DOHH2 (cell line): ENCODE data around the gene SLC16A4.

Experiments
- H3F3A ChIP-seq: fragments of 200-600 bp; sonication (generic), shearing (Covaris generic); 2 replicates; pipeline ENCODE4 v1.6.0; 2016; ENCODE audit warnings: antibody characterized with exemption, mild to moderate bottlenecking; ENCODE audit not compliant: control insufficient read depth, insufficient read depth
- H3K27ac ChIP-seq: fragments of 200-600 bp; sonication (generic); 2 replicates; pipeline ENCODE4 v1.5.1; 2014; ENCODE audit warnings: low read depth, mild to moderate bottlenecking, low read length, moderate library complexity
- H3K27me3 ChIP-seq: fragments of 200-600 bp; sonication (generic); 2 replicates; pipeline ENCODE4 v1.6.1; 2014; ENCODE audit warnings: mild to moderate bottlenecking, low read length, mixed read lengths; ENCODE audit not compliant: control insufficient read depth
- H3K36me3 ChIP-seq: fragments of 200-600 bp; sonication (generic); 2 replicates; pipeline ENCODE4 v1.6.1; 2014; ENCODE audit warnings: mild to moderate bottlenecking, low read length, moderate library complexity, mixed read lengths; ENCODE audit not compliant: control insufficient read depth
- H3K4me1 ChIP-seq: fragments of 200-600 bp; sonication (generic); 2 replicates; pipeline ENCODE4 v1.6.1; 2014; ENCODE audit warnings: mild to moderate bottlenecking, low read length, mixed read lengths; ENCODE audit not compliant: control insufficient read depth
- H3K4me2 ChIP-seq: fragments of 200-600 bp; sonication (generic); 2 replicates; pipeline ENCODE4 v1.6.0; 2014; ENCODE audit warnings: mild to moderate bottlenecking, low read length, moderate library complexity
- H3K4me3 ChIP-seq: fragments of 200-600 bp; sonication (generic); 2 replicates; pipeline ENCODE4 v1.5.1; 2014; ENCODE audit warnings: mild to moderate bottlenecking, low read length, mixed read lengths
- H3K79me2 ChIP-seq: fragments of 200-600 bp; sonication (generic); 2 replicates; pipeline ENCODE4 v1.6.1; 2014; ENCODE audit warnings: mild to moderate bottlenecking, low read length, mixed read lengths; ENCODE audit not compliant: control insufficient read depth
- H3K9me2 ChIP-seq: fragments of 200-600 bp; sonication (generic); replicated peaks from 2 replicates; pipeline ENCODE4 v1.6.1; 2014; ENCODE audit warnings: mild to moderate bottlenecking, low read length, mixed read lengths; ENCODE audit not compliant: control insufficient read depth
- H3K9me3 ChIP-seq: fragments of 200-600 bp; sonication (generic); 2 replicates; pipeline ENCODE4 v1.6.1; 2014; ENCODE audit warnings: antibody characterized with exemption, low read length, mixed read lengths; ENCODE audit not compliant: control insufficient read depth, insufficient read depth
- H4K20me1 ChIP-seq: fragments of 200-600 bp; sonication (generic); 2 replicates; pipeline ENCODE4 v1.6.0; 2014; ENCODE audit warnings: low read depth, mild to moderate bottlenecking, antibody characterized with exemption, low read length, moderate library complexity; ENCODE audit not compliant: control insufficient read depth, insufficient read depth
- EZH2phosphoT487 ChIP-seq: fragments of 200-600 bp; sonication (generic); IDR thresholded peaks from 2 replicates; pipeline ENCODE4 v1.6.1; 2017; ENCODE audit warnings: borderline replicate concordance, mild to moderate bottlenecking, antibody characterized with exemption, low read length, moderate library complexity, mixed read lengths
- TF ChIP-seq, protein P1 (sequence below): fragments of 200-600 bp; sonication (generic); IDR thresholded peaks from one replicate; pipeline ENCODE4 v1.5.1; 2014; ENCODE audit warnings: antibody characterized with exemption, mild to moderate bottlenecking, low read depth, low read length; ENCODE audit not compliant: poor library complexity, severe bottlenecking

The SLC16A4 gene

DNA sequence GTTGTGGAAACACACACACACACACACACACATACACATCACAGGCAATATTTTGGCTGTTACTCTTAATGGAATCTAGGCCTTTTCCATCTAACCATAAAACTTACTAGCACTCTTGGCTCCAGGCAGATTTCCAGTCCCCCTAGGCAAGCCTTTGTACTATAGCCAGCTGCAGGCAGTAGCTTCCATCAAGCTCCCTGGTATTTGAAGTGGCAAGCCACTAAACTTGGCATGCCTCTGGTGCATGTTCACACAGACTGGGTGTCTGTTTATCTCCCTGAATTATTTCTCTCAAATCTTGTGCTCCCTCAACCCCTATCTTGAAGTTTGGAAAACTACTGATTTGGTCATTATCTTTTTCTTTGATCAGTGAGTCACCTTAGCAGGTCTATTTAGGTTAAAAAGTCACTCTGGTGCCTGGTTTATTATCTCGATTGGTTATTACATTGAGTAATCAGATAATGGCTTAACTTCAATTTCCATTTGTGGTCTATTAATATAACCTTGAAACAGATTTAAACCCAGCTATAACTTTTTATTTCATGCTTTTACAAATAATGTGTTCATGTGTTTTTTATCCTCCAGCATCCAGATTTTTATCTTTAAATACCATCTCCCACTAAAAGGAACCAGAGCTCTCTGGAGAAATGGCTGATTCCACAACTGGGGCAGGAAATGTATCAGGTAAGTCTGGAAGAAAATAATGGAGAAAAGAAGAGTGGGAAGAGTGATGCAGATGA, 54.4 kb downstream of the SLC16A4 start:
- no peak for TF ChIP-seq EZH2phosphoT487
- TF ChIP-seq, protein P1, sequence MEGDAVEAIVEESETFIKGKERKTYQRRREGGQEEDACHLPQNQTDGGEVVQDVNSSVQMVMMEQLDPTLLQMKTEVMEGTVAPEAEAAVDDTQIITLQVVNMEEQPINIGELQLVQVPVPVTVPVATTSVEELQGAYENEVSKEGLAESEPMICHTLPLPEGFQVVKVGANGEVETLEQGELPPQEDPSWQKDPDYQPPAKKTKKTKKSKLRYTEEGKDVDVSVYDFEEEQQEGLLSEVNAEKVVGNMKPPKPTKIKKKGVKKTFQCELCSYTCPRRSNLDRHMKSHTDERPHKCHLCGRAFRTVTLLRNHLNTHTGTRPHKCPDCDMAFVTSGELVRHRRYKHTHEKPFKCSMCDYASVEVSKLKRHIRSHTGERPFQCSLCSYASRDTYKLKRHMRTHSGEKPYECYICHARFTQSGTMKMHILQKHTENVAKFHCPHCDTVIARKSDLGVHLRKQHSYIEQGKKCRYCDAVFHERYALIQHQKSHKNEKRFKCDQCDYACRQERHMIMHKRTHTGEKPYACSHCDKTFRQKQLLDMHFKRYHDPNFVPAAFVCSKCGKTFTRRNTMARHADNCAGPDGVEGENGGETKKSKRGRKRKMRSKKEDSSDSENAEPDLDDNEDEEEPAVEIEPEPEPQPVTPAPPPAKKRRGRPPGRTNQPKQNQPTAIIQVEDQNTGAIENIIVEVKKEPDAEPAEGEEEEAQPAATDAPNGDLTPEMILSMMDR: no peak
- Histone ChIP-seq H3K4me2 (peak overlapping the region; percentile 91), H3K9me2 (no peaks in the 10 kb centered on the region), H3K27ac (no peak overlapping the region), H4K20me1 (peaks cover 14% of the 10 kb centered on the region), H3K4me1 (peaks cover 30% of the 10 kb centered on the region), H3F3A (peaks cover 18% of the 10 kb centered on the region), H3K4me3 (peak overlapping the region; percentile 91), H3K9me3 (no peaks in the 10 kb centered on the region), H3K36me3 (peaks cover 31% of the 10 kb centered on the region), H3K27me3 (no peaks in the 10 kb centered on the region), H3K79me2 (peaks cover 49% of the 10 kb centered on the region)

GRCh38 chr1:110335265-110335664, 55.6 kb downstream of the SLC16A4 start:
- no peak overlapping the region for H3K4me2 ChIP-seq
- H3K79me2 ChIP-seq: peaks cover 37% of the 10 kb centered on the region
- no peak overlapping the region for H3K4me3 ChIP-seq
- H3F3A ChIP-seq: peaks cover 18% of the 10 kb centered on the region
- H4K20me1 ChIP-seq: peaks cover 2% of the 10 kb centered on the region; the same call in 1 of the 2 replicates
- H3K9me3 ChIP-seq: no peaks in the 10 kb centered on the region
- H3K27me3 ChIP-seq: no peaks in the 10 kb centered on the region
- no peak overlapping the region for H3K27ac ChIP-seq
- H3K36me3 ChIP-seq: peaks cover 19% of the 10 kb centered on the region
- peaks cover 18% of the 10 kb centered on the region for H3K4me1 ChIP-seq
- TF ChIP-seq, protein P1: no peak
- TF ChIP-seq EZH2phosphoT487: no peak
- H3K9me2 ChIP-seq: no peaks in the 10 kb centered on the region

DNA sequence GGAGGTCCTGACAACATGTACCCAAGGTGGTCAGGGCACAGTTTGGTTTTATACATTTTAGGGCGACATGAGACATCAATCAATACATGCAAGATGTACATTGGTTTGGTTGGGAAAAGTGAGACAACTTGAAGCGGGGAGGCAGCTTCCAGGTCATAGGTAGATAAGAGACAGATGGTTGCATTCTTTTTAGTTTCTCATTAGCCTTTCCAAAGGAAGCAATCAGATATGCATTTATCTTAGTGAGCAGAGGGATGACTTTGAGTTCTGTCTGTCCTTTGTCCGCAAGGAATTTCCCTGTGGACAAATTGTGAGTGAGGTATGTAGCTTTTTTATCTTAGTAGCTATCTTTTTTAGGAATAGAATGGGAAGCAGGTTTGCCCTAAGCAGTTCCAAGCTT, 62.1 kb downstream of the SLC16A4 start:
- H3K79me2 ChIP-seq: no peaks in the 10 kb centered on the region
- H3K9me3 ChIP-seq: no peaks in the 10 kb centered on the region
- no peak overlapping the region for H3K27ac ChIP-seq
- no peaks in the 10 kb centered on the region for H3K9me2 ChIP-seq
- no peaks in the 10 kb centered on the region for H4K20me1 ChIP-seq
- H3F3A ChIP-seq: peaks cover 5% of the 10 kb centered on the region
- no peak overlapping the region for H3K4me3 ChIP-seq
- H3K4me1 ChIP-seq: no peaks in the 10 kb centered on the region
- no peaks in the 10 kb centered on the region for H3K36me3 ChIP-seq
- no peaks in the 10 kb centered on the region for H3K27me3 ChIP-seq
- TF ChIP-seq, protein P1: no peak
- no peak for TF ChIP-seq EZH2phosphoT487
- no peak overlapping the region for H3K4me2 ChIP-seq
